Measurements from ENCODE around the gene COPS4.
"Not testable (repeated sequence)": the region's sequence is repeated elsewhere in the genome, so short reads cannot be mapped to it uniquely, and the experiment has no call there.

Gene COPS4

DNA sequence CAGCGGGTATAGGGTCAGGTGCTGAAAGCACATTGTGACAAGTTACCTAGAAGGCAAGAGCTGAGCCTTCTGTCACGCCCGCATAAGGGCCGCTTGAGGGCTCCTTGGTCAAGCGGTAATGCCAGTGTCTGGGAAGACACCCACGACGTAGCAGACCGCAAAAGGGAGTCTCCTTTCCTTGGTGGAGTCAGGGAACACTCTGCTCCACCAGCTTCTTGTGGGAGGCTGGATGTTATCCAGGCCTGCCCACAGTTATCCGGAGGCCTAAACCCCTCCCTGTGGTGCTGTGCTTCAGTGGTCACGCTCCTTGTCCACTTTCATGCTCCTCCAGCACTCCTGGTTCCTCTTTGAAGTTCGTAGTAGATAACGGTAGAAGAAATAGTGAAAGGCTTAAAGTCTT is 50.0 kb downstream of the COPS4 start:
- DNase-seq (ENCODE audit: low spot score) = not testable (repeated sequence)

- DNase-seq (ENCODE audit: low spot score) = no peak
These were observed 54.6 kb downstream of the COPS4 start for GRCh38 chr4:83089410-83090157.

GRCh38 chr4:83093060-83093640 is 58.2 kb downstream of the COPS4 start:
- no peak for DNase-seq (ENCODE audit: low spot score)

DNA sequence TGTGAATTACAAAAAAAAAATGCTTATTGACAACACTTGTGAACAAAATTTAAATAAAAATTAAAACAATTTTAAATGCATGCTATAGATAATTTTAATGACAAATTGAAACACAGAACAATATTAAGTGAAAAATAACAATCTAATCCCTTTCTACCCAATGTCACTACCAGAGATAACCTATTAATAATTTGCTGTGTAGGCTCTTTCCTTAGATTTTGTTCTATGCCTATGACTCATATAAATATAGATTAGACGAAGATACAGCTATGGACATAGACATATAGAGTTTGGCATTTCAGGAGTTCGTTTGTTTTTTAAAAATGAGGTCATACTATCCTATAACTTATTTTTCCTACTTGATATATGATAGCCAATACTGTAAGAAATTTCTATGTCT is 61.4 kb downstream of the COPS4 start:
- DNase-seq (ENCODE audit: low spot score) = no peak

DNA sequence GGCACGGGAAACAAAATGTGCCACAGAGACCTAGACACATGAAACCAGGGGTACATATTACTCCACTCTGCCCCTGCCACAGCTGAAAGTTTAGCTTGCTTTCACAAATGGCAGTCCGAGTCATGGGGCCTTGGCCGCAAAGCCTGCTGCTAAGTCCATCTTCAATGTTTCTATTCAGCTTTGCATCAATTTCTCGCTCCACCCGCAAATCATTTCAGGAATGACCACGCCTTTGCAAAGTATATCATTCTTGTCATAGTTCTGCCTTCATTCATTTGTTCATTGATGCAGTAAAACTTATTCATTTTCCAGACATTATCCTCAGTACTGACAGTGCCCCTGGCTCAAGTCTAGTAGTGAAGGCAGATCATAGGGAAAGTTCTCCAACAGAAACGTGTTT is 70.0 kb downstream of the COPS4 start:
- DNase-seq (ENCODE audit: low spot score) = no peak

GRCh38 chr4:83107631-83108030 is 72.6 kb downstream of the COPS4 start:
- no peak for DNase-seq (ENCODE audit: low spot score)

- DNase-seq (ENCODE audit: low spot score) = no peak
These were observed 73.3 kb downstream of the COPS4 start for GRCh38 chr4:83108101-83108861.

GRCh38 chr4:83109480-83110222 is 74.7 kb downstream of the COPS4 start:
- DNase-seq (ENCODE audit: low spot score) = peak; percentile 76

DNA sequence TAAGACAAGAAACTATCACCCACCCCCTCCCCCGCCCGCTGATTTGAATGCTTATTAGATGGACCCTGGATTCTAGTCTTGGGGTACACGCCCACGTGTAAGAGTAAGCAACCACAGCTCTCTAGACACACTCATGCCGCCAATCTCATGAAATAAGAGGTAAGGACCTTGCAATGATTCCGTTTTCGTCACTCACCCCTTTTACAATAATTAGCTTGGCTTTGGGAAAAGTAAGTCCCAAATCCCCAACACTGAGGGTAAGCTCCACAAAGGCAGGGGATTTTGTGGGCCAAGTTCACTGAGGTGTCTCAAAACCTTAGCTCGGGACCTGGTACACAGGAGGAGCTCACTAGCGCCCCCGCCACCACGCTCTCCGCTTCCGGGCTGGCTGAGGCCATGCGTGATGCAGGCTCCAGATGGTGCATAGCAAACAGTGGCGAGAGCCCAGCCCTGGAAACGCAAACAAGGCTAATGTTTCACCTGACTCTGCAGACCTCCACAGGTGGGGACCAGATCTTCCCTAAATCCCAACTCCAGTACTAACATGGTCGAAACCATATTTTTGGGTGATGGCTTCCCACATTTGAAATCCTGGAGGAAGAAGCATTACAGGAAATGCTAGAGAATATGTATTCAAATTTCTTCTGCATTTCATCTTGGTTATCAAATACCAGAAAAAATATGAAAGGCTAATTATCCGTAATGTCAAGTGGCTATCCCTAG is 75.4 kb downstream of the COPS4 start:
- DNase-seq (ENCODE audit: low spot score) = peak; percentile 88

- no peak for DNase-seq (ENCODE audit: low spot score)
These were observed 76.2 kb downstream of the COPS4 start for GRCh38 chr4:83110970-83111750.

DNA sequence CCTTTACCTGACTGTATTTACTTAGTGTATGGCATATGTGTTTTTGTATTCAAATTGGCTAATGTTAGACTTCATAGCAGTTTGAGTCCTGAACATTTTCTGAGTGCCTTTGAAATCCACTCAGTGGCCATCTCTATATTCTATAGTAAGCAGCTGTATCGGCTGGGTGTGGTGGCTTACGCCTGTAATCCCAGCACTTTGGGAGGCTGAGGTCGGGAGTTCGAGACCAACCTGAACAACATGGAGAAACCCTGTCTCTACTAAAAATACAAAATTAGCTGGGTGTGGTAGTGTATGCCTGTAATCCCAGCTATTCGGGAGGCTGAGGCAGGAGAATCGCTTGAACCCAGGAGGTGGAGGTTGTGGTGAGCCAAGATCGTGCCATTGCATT is 76.8 kb downstream of the COPS4 start:
- not testable (repeated sequence) for DNase-seq (ENCODE audit: low spot score)

DNA sequence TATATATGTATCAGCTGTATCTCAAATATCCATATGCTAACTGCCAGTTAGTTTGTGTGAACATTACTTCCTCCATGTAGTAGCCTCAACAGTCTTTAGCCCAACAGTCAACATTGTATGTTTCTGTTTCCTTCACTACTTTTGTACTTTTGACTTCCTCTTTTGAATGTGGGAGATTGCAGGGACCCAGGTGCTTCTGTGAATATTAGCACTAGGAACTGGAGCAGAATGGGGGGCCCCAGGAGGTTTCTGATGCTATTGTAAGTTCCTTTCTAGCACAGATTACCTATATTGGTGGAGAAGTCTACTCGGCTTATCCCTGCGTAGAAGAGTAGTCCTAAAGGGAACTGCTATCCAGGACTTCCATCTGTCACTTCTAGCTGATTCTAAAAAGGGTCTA is 77.2 kb downstream of the COPS4 start:
- no peak for DNase-seq (ENCODE audit: low spot score)

DNA sequence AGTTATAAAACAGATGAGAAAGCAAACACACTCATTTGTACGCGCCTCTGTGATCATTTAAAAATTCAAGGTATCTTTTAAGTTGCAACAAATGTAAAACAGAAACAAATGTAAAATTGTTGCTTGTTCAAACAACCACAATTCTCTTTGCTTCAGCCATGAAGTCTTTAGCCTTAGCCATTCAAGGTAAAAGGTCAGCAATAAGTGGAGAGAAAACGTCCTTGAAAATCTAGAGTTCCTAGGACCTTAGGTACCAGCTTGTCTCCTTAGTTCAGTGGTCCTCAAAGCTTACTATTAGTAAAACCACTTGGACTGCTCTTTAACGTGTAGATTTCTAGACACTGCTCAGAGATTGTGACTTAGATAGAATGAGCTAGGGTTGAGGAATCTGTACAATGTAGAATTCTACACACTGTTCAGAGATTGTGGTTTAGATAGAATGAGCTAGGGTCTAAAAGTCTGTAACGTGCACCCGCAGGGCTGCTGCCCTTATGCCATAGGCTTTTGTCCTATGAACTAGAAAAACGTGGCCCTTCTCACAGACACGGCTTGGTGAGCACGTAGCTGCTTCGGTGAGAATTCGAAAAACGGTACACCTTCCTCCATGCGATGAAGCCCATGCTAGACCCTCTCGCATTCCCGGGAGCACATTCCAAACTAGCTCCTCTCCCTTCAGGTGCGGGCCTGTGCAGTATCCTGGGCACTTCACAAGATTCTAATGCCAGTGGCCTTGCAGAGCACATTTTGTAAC is 77.9 kb downstream of the COPS4 start:
- no peak for DNase-seq (ENCODE audit: low spot score)

GRCh38 chr4:83113429-83113786 is 78.4 kb downstream of the COPS4 start:
- no peak for DNase-seq (ENCODE audit: low spot score)

DNA sequence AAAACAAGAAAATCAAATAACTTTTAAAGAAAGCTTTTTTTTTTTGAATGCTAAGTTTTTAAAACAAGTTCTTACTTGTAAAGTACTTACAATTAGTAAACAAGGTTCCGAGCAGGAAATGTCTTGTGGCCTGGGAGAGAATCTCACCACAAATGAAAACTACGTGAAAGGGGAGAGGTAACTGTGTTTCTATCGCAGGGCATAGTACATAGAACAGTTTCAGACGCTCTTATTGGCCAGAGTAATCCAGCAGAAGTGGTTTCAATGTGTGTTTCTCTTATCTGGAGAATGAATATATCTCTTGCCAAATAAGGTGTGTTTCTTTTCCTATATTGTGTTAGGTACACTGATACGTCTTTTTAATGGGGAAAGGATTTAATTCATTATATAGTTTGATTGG is 79.6 kb downstream of the COPS4 start, which contains the start of gene PLAC8:
TSS of gene PLAC8 (minus strand) at position 154 of the 400 bp plus-strand sequence. CDS start 6,808 bp downstream, outside the sequence.
- no peak for DNase-seq (ENCODE audit: low spot score)

DNA sequence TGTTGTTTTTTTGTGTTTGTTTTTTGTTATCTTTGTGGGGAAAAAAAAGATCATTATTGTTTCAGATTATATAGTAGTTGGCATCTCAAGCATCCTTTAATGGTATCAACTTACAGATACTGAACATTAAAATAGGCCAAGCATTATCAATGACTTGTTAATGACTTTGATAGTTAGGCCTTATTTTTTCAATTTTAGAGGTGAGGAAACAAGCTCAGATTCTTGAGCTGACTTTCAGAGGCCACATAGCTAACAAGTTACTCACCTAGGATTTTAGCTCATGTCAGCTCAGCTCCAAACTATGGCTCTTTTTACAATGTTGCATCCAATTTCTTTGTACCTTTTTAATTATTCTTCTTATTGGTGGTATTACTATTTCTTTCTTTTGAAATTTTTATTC is 80.0 kb downstream of the COPS4 start:
- no peak for DNase-seq (ENCODE audit: low spot score)

DNA sequence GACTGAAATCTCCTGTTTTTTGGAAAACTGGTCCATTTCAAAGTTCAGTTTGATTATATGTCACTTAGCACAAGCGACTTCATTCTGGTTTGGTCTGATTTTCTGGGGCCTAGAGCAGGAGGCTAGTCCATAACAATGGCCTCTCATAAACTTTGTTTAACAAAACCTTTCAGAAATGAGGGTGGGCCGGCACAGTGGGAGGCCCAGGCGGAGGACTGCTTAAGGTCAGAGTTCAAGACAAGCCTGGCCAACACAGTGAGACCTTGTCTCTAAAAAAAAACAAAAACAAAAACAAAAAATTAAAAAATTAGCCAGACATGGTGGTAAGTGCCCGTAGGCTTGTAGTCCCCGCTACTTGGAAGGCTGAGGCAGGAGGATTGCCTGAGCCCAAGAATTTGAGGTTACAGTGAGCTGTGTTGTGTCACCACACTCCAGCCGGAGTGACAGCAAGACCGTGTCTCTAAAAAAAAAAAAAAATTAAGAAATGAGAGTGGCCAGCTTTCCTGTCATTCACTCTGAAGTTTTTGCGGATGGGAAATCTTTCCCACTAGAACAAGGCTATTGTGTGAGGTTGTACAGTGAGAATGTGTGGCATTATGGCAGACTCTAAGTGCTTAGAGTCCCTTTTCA is 80.8 kb downstream of the COPS4 start:
- no peak for DNase-seq (ENCODE audit: low spot score)

DNA sequence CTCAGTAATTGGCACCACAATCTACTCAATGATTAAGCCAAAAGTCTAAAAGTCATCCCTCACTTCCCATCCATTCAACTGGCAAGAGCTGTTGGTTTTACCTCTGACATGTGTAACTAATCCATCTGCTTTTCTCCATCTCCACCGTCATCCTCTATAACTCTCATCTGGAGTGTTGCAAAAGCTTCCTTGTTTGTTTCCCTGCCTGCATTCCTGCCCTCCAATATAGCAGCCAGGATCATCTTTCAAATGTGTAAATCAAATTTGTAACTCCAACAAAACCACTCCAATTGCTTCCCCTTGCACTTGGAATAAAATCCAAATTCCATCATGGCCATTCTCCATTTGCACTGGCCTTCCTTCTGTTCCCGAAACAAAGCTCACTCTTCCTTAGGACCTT is 83.9 kb downstream of the COPS4 start:
- no peak for DNase-seq (ENCODE audit: low spot score)

DNA sequence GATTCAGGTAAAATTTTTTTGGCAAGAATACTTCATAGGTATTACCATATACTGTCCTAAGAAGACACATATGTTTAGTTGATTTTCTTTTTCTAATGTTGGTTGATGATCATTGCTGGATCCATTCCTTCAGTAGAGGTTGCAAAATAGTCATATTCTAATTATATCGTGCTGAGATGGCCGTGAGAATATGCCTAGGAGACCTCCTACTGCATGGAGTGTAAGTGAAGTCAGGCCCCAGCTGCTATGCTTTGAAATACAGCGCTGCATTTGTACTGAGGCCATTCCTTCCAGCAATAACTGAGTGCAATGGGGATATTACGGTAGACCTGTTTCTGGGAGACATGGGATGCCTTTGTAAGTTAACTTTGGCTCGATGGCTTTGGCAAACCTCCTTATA is 86.3 kb downstream of the COPS4 start:
- no peak for DNase-seq (ENCODE audit: low spot score)
